ENCODE measurements around the gene PTPRU. TPM values are rescaled to one million over a fixed set of nuclear protein-coding genes. Genes with fewer than 3 reads are reported as not detected.

PTPRU gene
- total RNA-seq, 1 experiment from 2014 or later: 40.7 TPM

DNA sequence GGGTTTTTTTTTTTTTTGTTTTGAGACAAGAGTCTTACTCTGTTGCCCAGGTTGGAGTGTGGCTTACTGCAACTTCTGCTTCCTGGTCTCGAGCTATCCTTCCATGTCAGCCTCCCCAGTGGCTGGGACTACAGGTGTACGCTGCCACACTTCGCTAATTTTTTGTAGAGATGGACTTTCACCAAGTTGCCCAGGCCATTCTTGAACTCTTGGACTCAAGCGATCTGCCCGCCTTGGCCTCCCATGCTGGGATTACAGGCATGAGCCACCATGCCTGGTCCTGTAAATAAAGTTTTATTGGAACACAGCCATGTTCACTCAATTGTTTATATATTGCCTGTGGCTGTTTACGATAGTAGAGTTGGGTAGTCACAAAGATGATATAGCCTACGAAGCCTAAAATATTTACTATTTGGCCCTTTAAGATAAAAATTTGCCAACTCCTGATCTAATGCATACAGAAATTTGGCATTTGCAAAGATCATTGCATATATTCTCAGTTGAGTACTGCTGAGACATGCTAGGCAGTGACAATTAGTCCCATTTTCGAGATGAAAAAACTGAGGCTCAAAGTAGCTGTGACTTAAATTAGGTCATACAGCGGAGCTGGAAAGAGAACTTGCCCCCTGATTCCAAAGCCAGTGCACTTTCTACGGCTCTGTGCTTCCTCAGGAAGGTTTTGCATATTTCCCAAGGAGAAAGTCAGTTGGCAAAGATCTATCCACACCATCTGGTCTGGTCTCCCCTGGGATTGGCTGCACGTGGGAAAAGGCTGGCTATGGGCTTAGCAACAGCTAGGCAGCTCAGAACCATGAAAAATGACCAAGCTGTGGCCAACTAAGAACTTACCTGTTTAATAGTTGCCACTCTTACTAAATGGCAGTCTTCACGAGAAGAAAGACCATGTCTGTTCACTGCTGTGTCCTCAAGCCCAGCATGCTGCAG, 25.0 kb upstream of the PTPRU start (continued):
- TF ChIP-seq SP1 (IDR thresholded peaks at IDR 0.05; ENCODE audit: low read depth) (no peak), SIN3A (IDR thresholded peaks at IDR 0.05; ENCODE audit: low read depth) (no peak), JUND (IDR thresholded peaks at IDR 0.05) (no peak), EZH2 (IDR thresholded peaks at IDR 0.05) (no peak), POLR2AphosphoS5 (IDR thresholded peaks at IDR 0.05; ENCODE audit: low read depth, low read length) (no peak), POLR2A (IDR thresholded peaks at IDR 0.05; ENCODE audit: borderline replicate concordance, extremely low read depth, insufficient read depth, insufficient read length) (no peak), RAD21 (IDR thresholded peaks at IDR 0.05; ENCODE audit: low read depth) (no peak), ELF1 (IDR thresholded peaks at IDR 0.05; ENCODE audit: borderline replicate concordance, low read depth) (no peak), YY1 (IDR thresholded peaks at IDR 0.05; ENCODE audit: extremely low read depth, insufficient replicate concordance, low read depth, low read length) (no peak), CBX3 (IDR thresholded peaks at IDR 0.05; ENCODE audit: low read depth) (no peak)
- TF ChIP-seq, protein P1, sequence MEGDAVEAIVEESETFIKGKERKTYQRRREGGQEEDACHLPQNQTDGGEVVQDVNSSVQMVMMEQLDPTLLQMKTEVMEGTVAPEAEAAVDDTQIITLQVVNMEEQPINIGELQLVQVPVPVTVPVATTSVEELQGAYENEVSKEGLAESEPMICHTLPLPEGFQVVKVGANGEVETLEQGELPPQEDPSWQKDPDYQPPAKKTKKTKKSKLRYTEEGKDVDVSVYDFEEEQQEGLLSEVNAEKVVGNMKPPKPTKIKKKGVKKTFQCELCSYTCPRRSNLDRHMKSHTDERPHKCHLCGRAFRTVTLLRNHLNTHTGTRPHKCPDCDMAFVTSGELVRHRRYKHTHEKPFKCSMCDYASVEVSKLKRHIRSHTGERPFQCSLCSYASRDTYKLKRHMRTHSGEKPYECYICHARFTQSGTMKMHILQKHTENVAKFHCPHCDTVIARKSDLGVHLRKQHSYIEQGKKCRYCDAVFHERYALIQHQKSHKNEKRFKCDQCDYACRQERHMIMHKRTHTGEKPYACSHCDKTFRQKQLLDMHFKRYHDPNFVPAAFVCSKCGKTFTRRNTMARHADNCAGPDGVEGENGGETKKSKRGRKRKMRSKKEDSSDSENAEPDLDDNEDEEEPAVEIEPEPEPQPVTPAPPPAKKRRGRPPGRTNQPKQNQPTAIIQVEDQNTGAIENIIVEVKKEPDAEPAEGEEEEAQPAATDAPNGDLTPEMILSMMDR (IDR thresholded peaks at IDR 0.05 in 2 of 3, conservative IDR thresholded peaks at IDR 0.05 in 1 of 3; ENCODE audit: borderline replicate concordance in 1 of 3, insufficient read depth in 1 of 3, low read depth in 2 of 3, low read length in 2 of 3): no peak

DNA sequence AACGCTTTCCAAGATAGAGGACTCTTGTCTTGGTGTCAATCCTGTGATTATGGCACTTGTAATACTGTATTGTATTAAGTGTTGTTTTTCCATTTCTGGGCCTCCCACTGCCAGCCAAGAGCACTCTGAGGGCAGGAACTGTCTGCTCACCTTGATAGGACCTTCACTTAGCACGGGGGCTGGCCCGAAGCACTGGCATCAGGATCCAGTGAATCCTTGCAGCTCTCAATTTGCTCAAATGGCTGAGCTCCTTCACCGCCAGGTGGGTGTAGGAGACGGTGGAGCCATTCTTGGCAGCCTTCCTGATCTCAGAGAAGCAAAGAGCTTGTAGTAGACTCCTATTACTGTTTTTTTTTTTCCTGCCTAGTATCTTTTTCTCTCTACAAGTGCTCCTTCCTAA, 23.3 kb upstream of the PTPRU start:
- Histone ChIP-seq H4K20me1 (ENCODE audit: insufficient read depth) (no peaks in the 10 kb centered on the region), H3K9ac (ENCODE audit: low read length) (no peak overlapping the region), H3K27ac (ENCODE audit: low read depth, low read length) (no peak overlapping the region), H3K79me2 (ENCODE audit: insufficient read depth, low read length) (no peaks in the 10 kb centered on the region), H3K9me3 (ENCODE audit: control insufficient read depth in 1 of 2, insufficient read depth in 1 of 2, low read depth in 1 of 2, low read length in 2 of 2) (no peaks in the 10 kb centered on the region), H3K36me3 (ENCODE audit: control insufficient read depth in 1 of 2, insufficient read depth in 2 of 2, low read length in 2 of 2) (peaks cover 24 to 41% of the 10 kb centered on the region in 2 experiments), H3K4me3 (replicated peaks in 1 of 2; ENCODE audit: low read depth in 1 of 2, low read length in 2 of 2) (no peak overlapping the region), H3K4me2 (ENCODE audit: low read length) (no peak overlapping the region), H3K4me1 (ENCODE audit: control insufficient read depth in 1 of 2, insufficient read depth in 2 of 2, low read length in 2 of 2) (no peaks in the 10 kb centered on the region), H3K9me2 (ENCODE audit: insufficient read depth) (no peaks in the 10 kb centered on the region), H3K27me3 (ENCODE audit: insufficient read depth, low read length) (no peaks in the 10 kb centered on the region), H2AFZ (ENCODE audit: low read depth, low read length, poor library complexity, severe bottlenecking) (no peak overlapping the region)
- BruUV-seq (replicated peaks): no TSS peak
- ATAC-seq: no peak
- RAD21 ChIA-PET (ENCODE audit: low non-redundant PET in 1 of 2, low total read pairs in 2 of 2, uncharacterized antibody in 2 of 2, unreplicated experiment in 2 of 2): no interaction called here
- intact Hi-C loops (cut with micrococcal nuclease): no loop called here
- POLR2A ChIA-PET: no interaction called here
- CTCF ChIA-PET: no interaction called here
- no peak for TF ChIP-seq RAD21 (IDR thresholded peaks at IDR 0.05; ENCODE audit: low read depth)
- no peak for TF ChIP-seq TCF7L2 (IDR thresholded peaks at IDR 0.05; ENCODE audit: borderline replicate concordance, extremely low read depth, insufficient read depth, insufficient read length)
- DNase-seq (ENCODE audit: low read depth, low spot score): no peak
